Vagina (tissue), 2 donors: ENCODE data around the gene DENND1C.

Experiments used
- POLR2A ChIP-seq, 2 donors: fragments of 450-650 bp; IDR thresholded peaks; one replicate each; pipeline ENCODE4 v1.6.1; 2017; ENCODE audit warnings: antibody characterized with exemption in 2 of 2, mild to moderate bottlenecking in 2 of 2, moderate library complexity in 2 of 2
- POLR2AphosphoS5 ChIP-seq, 2 donors: sonication (generic); formaldehyde crosslinking; IDR thresholded peaks; one replicate each; pipeline ENCODE4 v1.9.0; 2017; ENCODE audit warnings: antibody characterized with exemption in 2 of 2, mild to moderate bottlenecking in 2 of 2, low read depth in 1 of 2; ENCODE audit not compliant: insufficient read depth in 1 of 2
- TF ChIP-seq, protein P1 (sequence below), 3 experiments: fragments of 450-650 bp in 2 of 3; fragments of 200-600 bp in 1 of 3; sonication (generic) in 1 of 3; IDR thresholded peaks; one replicate each; pipeline ENCODE4 v1.5.1; 2017 to 2019; ENCODE audit warnings: antibody characterized with exemption in 3 of 3, mild to moderate bottlenecking in 2 of 3, moderate library complexity in 2 of 3

GRCh38 chr19:6439743-6440142, 41.8 kb downstream of the DENND1C start:
- TF ChIP-seq POLR2AphosphoS5 (IDR thresholded peaks at IDR 0.05; ENCODE audit: insufficient read depth in 1 of 2, low read depth in 1 of 2): no peak
- no peak for TF ChIP-seq POLR2A (IDR thresholded peaks at IDR 0.05)
- TF ChIP-seq, protein P1, sequence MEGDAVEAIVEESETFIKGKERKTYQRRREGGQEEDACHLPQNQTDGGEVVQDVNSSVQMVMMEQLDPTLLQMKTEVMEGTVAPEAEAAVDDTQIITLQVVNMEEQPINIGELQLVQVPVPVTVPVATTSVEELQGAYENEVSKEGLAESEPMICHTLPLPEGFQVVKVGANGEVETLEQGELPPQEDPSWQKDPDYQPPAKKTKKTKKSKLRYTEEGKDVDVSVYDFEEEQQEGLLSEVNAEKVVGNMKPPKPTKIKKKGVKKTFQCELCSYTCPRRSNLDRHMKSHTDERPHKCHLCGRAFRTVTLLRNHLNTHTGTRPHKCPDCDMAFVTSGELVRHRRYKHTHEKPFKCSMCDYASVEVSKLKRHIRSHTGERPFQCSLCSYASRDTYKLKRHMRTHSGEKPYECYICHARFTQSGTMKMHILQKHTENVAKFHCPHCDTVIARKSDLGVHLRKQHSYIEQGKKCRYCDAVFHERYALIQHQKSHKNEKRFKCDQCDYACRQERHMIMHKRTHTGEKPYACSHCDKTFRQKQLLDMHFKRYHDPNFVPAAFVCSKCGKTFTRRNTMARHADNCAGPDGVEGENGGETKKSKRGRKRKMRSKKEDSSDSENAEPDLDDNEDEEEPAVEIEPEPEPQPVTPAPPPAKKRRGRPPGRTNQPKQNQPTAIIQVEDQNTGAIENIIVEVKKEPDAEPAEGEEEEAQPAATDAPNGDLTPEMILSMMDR (IDR thresholded peaks at IDR 0.05): no peak
